Neuronal stem cell (in vitro differentiated cells): ENCODE data around the gene CDH12.
"Not testable (repeated sequence)": the region's sequence is repeated elsewhere in the genome, so short reads cannot be mapped to it uniquely, and the experiment has no call there.

ENCODE experiments used
- DNase-seq: peaks from one replicate; pipeline ENCODE4 v3.0.0-alpha.2; 2013; ENCODE audit warnings: low spot score
- H2AFZ ChIP-seq: one replicate; pipeline ENCODE4 v1.6.1; 2013; ENCODE audit warnings: mild to moderate bottlenecking, low read length, inconsistent platforms
- H2AK5ac ChIP-seq: 2 replicates; pipeline ENCODE4 v1.6.1; 2013; ENCODE audit warnings: low read depth, mild to moderate bottlenecking, inconsistent platforms, low read length, moderate library complexity, mixed read lengths
- H2BK120ac ChIP-seq: 2 replicates; pipeline ENCODE4 v1.6.1; 2013; ENCODE audit warnings: low read depth, mild to moderate bottlenecking, inconsistent platforms, low read length, moderate library complexity, mixed read lengths
- H2BK12ac ChIP-seq: one replicate; pipeline ENCODE4 v1.6.1; 2013; ENCODE audit warnings: low read length, inconsistent platforms
- H2BK15ac ChIP-seq: 2 replicates; pipeline ENCODE4 v1.6.1; 2013; ENCODE audit warnings: mild to moderate bottlenecking, low read length, inconsistent platforms, mixed read lengths
- H2BK5ac ChIP-seq: one replicate; pipeline ENCODE4 v1.6.1; 2013; ENCODE audit warnings: inconsistent platforms, mild to moderate bottlenecking, low read length, moderate library complexity
- H3K14ac ChIP-seq: one replicate; pipeline ENCODE4 v1.6.1; 2013; ENCODE audit warnings: low read length, inconsistent platforms
- H3K18ac ChIP-seq: 2 replicates; pipeline ENCODE4 v1.6.1; 2013; ENCODE audit warnings: low read length, inconsistent platforms
- H3K23ac ChIP-seq: 2 replicates; pipeline ENCODE4 v1.6.1; 2013; ENCODE audit warnings: low read depth, mild to moderate bottlenecking, mixed read lengths, low read length, inconsistent platforms; ENCODE audit not compliant: poor library complexity
- H3K27ac ChIP-seq: replicated peaks from 3 replicates; pipeline ENCODE4 v1.5.1; 2013; ENCODE audit warnings: low read length, inconsistent platforms
- H3K27me3 ChIP-seq, 3 experiments: 2 replicates each; pipeline ENCODE4 v1.6.1; 2013; ENCODE audit warnings: low read length in 3 of 3, mild to moderate bottlenecking in 2 of 3, inconsistent platforms in 1 of 3, low read depth in 1 of 3, mixed read lengths in 1 of 3, moderate library complexity in 1 of 3; ENCODE audit not compliant: control insufficient read depth in 3 of 3, insufficient read depth in 3 of 3
- H3K36me3 ChIP-seq, 2 donors: replicated peaks in 1 of 2; 2 replicates each; pipeline ENCODE4 v1.6.1; 2013; ENCODE audit warnings: low read length in 2 of 2; ENCODE audit not compliant: control insufficient read depth in 2 of 2, insufficient read depth in 2 of 2
- H3K4ac ChIP-seq: 2 replicates; pipeline ENCODE4 v1.6.1; 2013; ENCODE audit warnings: inconsistent platforms, mild to moderate bottlenecking, low read length, moderate library complexity
- H3K4me1 ChIP-seq, 2 donors: 1 replicate in 1 of 2; 2 replicates in 1 of 2; pipeline ENCODE4 v1.6.1; 2013; ENCODE audit warnings: low read length in 2 of 2, low read depth in 1 of 2; ENCODE audit not compliant: control insufficient read depth in 2 of 2, insufficient read depth in 1 of 2
- H3K4me2 ChIP-seq: one replicate; pipeline ENCODE4 v1.6.1; 2013; ENCODE audit warnings: mild to moderate bottlenecking, low read length, inconsistent platforms; ENCODE audit not compliant: insufficient read depth, poor library complexity, severe bottlenecking
- H3K4me3 ChIP-seq, 2 donors: 2 replicates each; pipeline ENCODE4 v1.5.1; 2013; ENCODE audit warnings: low read length in 2 of 2, mild to moderate bottlenecking in 2 of 2, inconsistent platforms in 1 of 2, moderate library complexity in 1 of 2
- H3K79me1 ChIP-seq: one replicate; pipeline ENCODE4 v1.6.1; 2013; ENCODE audit warnings: low read depth, mild to moderate bottlenecking, inconsistent platforms, low read length, moderate library complexity
- H3K9ac ChIP-seq: one replicate; pipeline ENCODE4 v1.6.1; 2013; ENCODE audit warnings: mild to moderate bottlenecking, low read depth, low read length, inconsistent platforms; ENCODE audit not compliant: poor library complexity
- H3K9me3 ChIP-seq, 2 donors: replicated peaks in 1 of 2; 2 replicates each; pipeline versions ENCODE3 to v1.6.1; 2013; ENCODE audit warnings: low read length in 2 of 2, mild to moderate bottlenecking in 2 of 2, inconsistent platforms in 1 of 2, low read depth in 1 of 2, mixed read lengths in 1 of 2, moderate library complexity in 1 of 2; ENCODE audit not compliant: control insufficient read depth in 2 of 2, insufficient read depth in 1 of 2
- H4K8ac ChIP-seq: one replicate; pipeline ENCODE4 v1.6.1; 2013; ENCODE audit warnings: low read depth, mild to moderate bottlenecking, inconsistent platforms, low read length, moderate library complexity
- H4K91ac ChIP-seq: one replicate; pipeline ENCODE4 v1.6.1; 2013; ENCODE audit warnings: low read length, low read depth, mild to moderate bottlenecking, inconsistent platforms; ENCODE audit not compliant: poor library complexity
- WGBS, 2 donors: extraction: QIAGEN DNeasy Blood & Tissue Kit; methylation state at CpG; one replicate each; pipeline ENCODE4 v1.1.7; 2013; ENCODE audit warnings: missing lambda C conversion rate in 2 of 2, mixed read lengths in 1 of 2; ENCODE audit not compliant: insufficient read length in 2 of 2, insufficient replicate concordance in 1 of 2; ENCODE audit errors: extremely low coverage in 2 of 2; 5-methylcytosine and 5-hydroxymethylcytosine counted together

Gene CDH12

DNA sequence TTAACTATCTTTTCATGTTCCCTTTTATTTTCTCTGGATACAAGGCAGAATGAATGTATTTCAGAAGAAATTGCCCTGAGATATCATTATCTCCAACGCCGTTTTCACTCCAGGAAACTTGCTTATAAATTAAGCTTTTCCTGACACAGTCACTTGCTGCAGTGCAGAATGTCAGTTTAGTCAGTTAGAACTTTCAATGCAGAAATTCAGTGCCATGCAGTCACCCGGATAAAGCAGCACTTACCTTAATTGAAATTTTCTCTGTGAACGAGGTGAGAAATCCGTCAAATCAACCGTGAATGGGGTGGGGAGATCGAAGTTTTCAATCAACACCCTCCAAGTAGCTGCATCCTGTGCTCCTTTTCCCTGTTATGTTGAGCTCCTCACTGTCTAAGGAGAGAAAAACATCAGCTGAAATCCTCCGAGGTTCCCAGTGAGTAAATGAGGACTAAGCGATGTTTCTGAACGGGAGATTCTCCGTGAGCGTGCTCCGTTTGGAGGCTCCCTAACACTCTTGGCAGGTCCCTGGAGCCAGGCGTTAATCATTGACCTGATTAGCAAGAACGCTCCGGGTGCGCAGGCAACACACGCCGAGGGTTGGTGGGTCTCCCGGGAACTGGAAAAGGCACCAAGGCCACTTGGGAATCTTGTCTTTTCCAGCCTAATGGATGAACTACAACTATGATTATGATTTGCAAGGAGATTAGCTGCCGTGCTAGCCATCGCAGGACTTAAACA is 640.7 kb downstream of the CDH12 start:
- H2BK15ac ChIP-seq, H2BK5ac ChIP-seq, H3K18ac ChIP-seq, H3K4ac ChIP-seq, H4K91ac ChIP-seq, H3K36me3 ChIP-seq, H2AK5ac ChIP-seq, H3K23ac ChIP-seq, H3K9me3 ChIP-seq, H3K4me3 ChIP-seq, H2BK120ac ChIP-seq, H4K8ac ChIP-seq, H2AFZ ChIP-seq, H3K4me2 ChIP-seq, H3K27me3 ChIP-seq, H3K14ac ChIP-seq, H3K4me1 ChIP-seq, DNase-seq, H2BK12ac ChIP-seq, H3K27ac ChIP-seq, H3K9ac ChIP-seq, H3K79me1 ChIP-seq: not testable (repeated sequence)
- WGBS, 2 donors, result no CpG with 5 or more reads among the region's 22 CpGs

- not testable (repeated sequence) for H3K23ac ChIP-seq, H3K4ac ChIP-seq, H3K9ac ChIP-seq, H2BK12ac ChIP-seq, H3K4me1 ChIP-seq, H4K91ac ChIP-seq, H3K9me3 ChIP-seq, H3K4me2 ChIP-seq, H3K36me3 ChIP-seq, H4K8ac ChIP-seq, H3K27me3 ChIP-seq, H3K18ac ChIP-seq, H2AK5ac ChIP-seq, H2AFZ ChIP-seq, H3K14ac ChIP-seq, H3K4me3 ChIP-seq, H2BK15ac ChIP-seq, H3K79me1 ChIP-seq, H2BK5ac ChIP-seq, DNase-seq, H2BK120ac ChIP-seq, H3K27ac ChIP-seq
- WGBS, 2 donors, result no CpG with 5 or more reads among the region's 2 CpGs
Observed at GRCh38 chr5:22208463-22208862, 644.7 kb downstream of the CDH12 start.

- not testable (repeated sequence) for H3K23ac ChIP-seq, H3K4me1 ChIP-seq, H3K36me3 ChIP-seq, H2BK15ac ChIP-seq, DNase-seq, H4K91ac ChIP-seq, H2BK5ac ChIP-seq, H2AFZ ChIP-seq, H2BK120ac ChIP-seq, H3K9ac ChIP-seq, H3K27ac ChIP-seq, H3K27me3 ChIP-seq, H3K14ac ChIP-seq, H2BK12ac ChIP-seq, H2AK5ac ChIP-seq, H3K9me3 ChIP-seq, H3K4ac ChIP-seq, H3K4me2 ChIP-seq, H3K18ac ChIP-seq, H4K8ac ChIP-seq, H3K79me1 ChIP-seq, H3K4me3 ChIP-seq
- WGBS, 2 donors, result no CpG with 5 or more reads among the region's 2 CpGs
Observed at GRCh38 chr5:22188651-22189050, 664.5 kb downstream of the CDH12 start.

- H2BK12ac ChIP-seq, H3K79me1 ChIP-seq, H3K4me1 ChIP-seq, H3K9ac ChIP-seq, H2AFZ ChIP-seq, H3K14ac ChIP-seq, H3K4ac ChIP-seq, H3K27ac ChIP-seq, H3K9me3 ChIP-seq, H4K8ac ChIP-seq, H3K18ac ChIP-seq, H3K23ac ChIP-seq, H3K27me3 ChIP-seq, H2AK5ac ChIP-seq, H4K91ac ChIP-seq, DNase-seq, H3K36me3 ChIP-seq, H2BK5ac ChIP-seq, H2BK120ac ChIP-seq, H3K4me3 ChIP-seq, H2BK15ac ChIP-seq, H3K4me2 ChIP-seq: not testable (repeated sequence)
- no CpG with 5 or more reads among the region's 4 CpGs for WGBS, 2 donors
Observed at GRCh38 chr5:22187632-22188228, 665.4 kb downstream of the CDH12 start.
